Osteocyte (in vitro differentiated cells): Measurements from ENCODE around the gene GDF10. TPM values are rescaled to one million over a fixed set of nuclear protein-coding genes. Genes with fewer than 3 reads are reported as not detected.

Experiments
- DNase-seq: peaks from one replicate; pipeline ENCODE4 v3.0.0; 2021; ENCODE audit warnings: mixed read lengths; ENCODE audit not compliant: unreplicated experiment; ENCODE audit errors: extremely low spot score
- H3K27ac Mint-ChIP-seq: one replicate; pipeline ENCODE4 v1.8.0; 2021; ENCODE audit warnings: mild to moderate bottlenecking, mixed read lengths; ENCODE audit not compliant: unreplicated experiment
- H3K27me3 Mint-ChIP-seq: one replicate; pipeline ENCODE4 v1.8.0; 2021; ENCODE audit warnings: mixed read lengths; ENCODE audit not compliant: unreplicated experiment
- H3K36me3 Mint-ChIP-seq: one replicate; pipeline ENCODE4 v1.8.0; 2021; ENCODE audit warnings: mixed read lengths; ENCODE audit not compliant: unreplicated experiment
- H3K4me1 Mint-ChIP-seq: one replicate; pipeline ENCODE4 v1.8.0; 2021; ENCODE audit warnings: mixed read lengths; ENCODE audit not compliant: unreplicated experiment
- H3K4me3 Mint-ChIP-seq: one replicate; pipeline ENCODE4 v1.8.0; 2021; ENCODE audit warnings: mild to moderate bottlenecking, moderate library complexity, mixed read lengths; ENCODE audit not compliant: unreplicated experiment
- H3K9me3 Mint-ChIP-seq: one replicate; pipeline ENCODE4 v1.8.0; 2021; ENCODE audit warnings: mixed read lengths; ENCODE audit not compliant: unreplicated experiment
- CTCF ChIP-seq: fragments of 200-600 bp; sonication (generic); IDR thresholded peaks from 2 replicates; pipeline ENCODE4 v1.5.0; 2021; ENCODE audit warnings: antibody characterized with exemption, mild to moderate bottlenecking, moderate library complexity
- total RNA-seq: library from RNA; stranded (reverse); gene quantifications from 2 replicates; pipeline ENCODE4 v1.2.1, GENCODE V29; 2021

GDF10 gene
- total RNA-seq, 1 donor from 2014 or later: not detected

- H3K27me3 Mint-ChIP-seq: peaks cover 23% of the 10 kb centered on the region
- no peak overlapping the region for H3K27ac Mint-ChIP-seq
- H3K4me3 Mint-ChIP-seq: no peak overlapping the region
- TF ChIP-seq CTCF: no peak
- no peaks in the 10 kb centered on the region for H3K36me3 Mint-ChIP-seq
- no peak for DNase-seq
- H3K9me3 Mint-ChIP-seq: no peaks in the 10 kb centered on the region
- no peaks in the 10 kb centered on the region for H3K4me1 Mint-ChIP-seq
These were observed 29.9 kb downstream of the GDF10 start for GRCh38 chr10:47329855-47330254.

DNA sequence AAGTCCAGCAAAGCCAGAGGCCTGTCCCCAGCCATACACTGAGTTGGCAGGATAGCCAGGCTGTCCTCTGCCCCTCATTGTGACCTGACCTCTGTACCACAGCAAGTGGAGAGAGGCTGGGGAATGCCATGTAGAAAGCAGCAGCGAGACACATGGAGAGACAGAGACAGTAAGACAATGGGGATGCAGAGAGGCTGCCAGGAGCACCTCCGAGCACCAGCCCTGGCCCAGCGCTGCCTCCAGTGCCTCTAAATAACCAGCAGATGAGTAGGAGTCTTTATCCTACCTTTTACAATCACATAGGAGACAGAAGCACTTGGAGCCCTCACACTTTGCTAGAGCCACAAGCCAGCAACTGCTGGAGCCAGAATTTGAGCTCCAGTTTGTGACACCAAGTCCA, 30.4 kb downstream of the GDF10 start:
- no peak for TF ChIP-seq CTCF
- H3K27ac Mint-ChIP-seq: no peak overlapping the region
- H3K4me1 Mint-ChIP-seq: no peaks in the 10 kb centered on the region
- peaks cover 23% of the 10 kb centered on the region for H3K27me3 Mint-ChIP-seq
- H3K9me3 Mint-ChIP-seq: no peaks in the 10 kb centered on the region
- no peaks in the 10 kb centered on the region for H3K36me3 Mint-ChIP-seq
- DNase-seq: no peak
- H3K4me3 Mint-ChIP-seq: no peak overlapping the region

DNA sequence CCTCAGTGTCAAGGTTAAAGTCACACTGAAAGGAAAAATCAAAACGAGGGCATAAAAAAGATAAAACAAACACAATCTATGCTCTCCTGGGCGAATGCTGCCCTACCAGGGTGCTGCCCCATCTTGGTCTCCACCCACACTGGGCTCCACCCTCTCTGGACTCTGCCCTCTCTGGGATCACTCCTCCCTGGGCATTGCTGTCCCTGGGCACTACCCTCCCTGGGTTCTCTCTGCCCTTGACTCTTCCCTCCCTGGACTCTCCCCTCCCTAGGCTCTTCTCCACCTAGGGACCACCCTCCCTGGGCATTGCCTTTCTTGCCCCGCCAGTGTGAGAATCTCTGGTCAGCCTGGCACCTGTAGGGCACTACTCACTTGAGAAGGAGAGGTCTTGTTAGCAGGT, 30.8 kb downstream of the GDF10 start:
- Mint-ChIP-seq H3K4me1 (no peaks in the 10 kb centered on the region), H3K27me3 (peaks cover 23% of the 10 kb centered on the region), H3K9me3 (no peaks in the 10 kb centered on the region), H3K36me3 (no peaks in the 10 kb centered on the region), H3K4me3 (no peak overlapping the region), H3K27ac (no peak overlapping the region)
- TF ChIP-seq CTCF: no peak
- no peak for DNase-seq

DNA sequence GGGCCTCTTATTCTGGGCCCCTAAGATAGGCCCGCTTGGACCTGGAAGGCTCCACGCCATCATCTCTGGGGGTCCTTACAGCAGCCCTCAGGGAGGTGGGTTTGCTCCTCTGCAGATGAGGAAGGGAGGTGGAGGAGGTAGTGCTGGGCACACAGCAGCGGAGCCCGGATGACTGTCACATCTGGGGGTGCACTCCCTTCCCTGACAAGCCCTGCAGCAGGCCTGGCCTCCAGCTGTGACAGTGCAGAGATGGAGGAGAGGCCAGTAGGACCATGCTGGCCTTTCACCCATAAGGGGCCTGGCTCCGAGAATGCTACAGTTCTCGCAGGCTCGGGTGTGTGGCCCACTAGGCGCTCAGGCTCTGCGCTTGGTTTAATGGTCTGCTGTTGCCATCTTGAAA, 31.5 kb downstream of the GDF10 start:
- TF ChIP-seq CTCF: no peak
- Mint-ChIP-seq H3K4me3 (no peak overlapping the region), H3K27me3 (peaks cover 26% of the 10 kb centered on the region), H3K27ac (no peak overlapping the region), H3K36me3 (no peaks in the 10 kb centered on the region), H3K4me1 (no peaks in the 10 kb centered on the region), H3K9me3 (no peaks in the 10 kb centered on the region)
- DNase-seq: no peak

- TF ChIP-seq CTCF: no peak
- no peak overlapping the region for H3K27ac Mint-ChIP-seq
- H3K27me3 Mint-ChIP-seq: peaks cover 29% of the 10 kb centered on the region
- no peaks in the 10 kb centered on the region for H3K36me3 Mint-ChIP-seq
- H3K4me3 Mint-ChIP-seq: no peak overlapping the region
- DNase-seq: no peak
- H3K9me3 Mint-ChIP-seq: no peaks in the 10 kb centered on the region
- H3K4me1 Mint-ChIP-seq: no peaks in the 10 kb centered on the region
These were observed 32.0 kb downstream of the GDF10 start for GRCh38 chr10:47331954-47332353.
